GM21528 (cell line): ENCODE measurements around the gene GOLT1A.
"Not testable (repeated sequence)": the region's sequence is repeated elsewhere in the genome, so short reads cannot be mapped to it uniquely, and the experiment has no call there.

Source experiments
- ATAC-seq: cut with Tn5 transposase; IDR thresholded peaks from one replicate; pipeline ENCODE4 v1.9.1; 2021; ENCODE audit warnings: mild to moderate bottlenecking, moderate library complexity; ENCODE audit not compliant: unreplicated experiment, low FRiP score

The GOLT1A gene

GRCh38 chr1:204249736-204250427 is 36.1 kb upstream of the GOLT1A start:
- ATAC-seq, result no peak

DNA sequence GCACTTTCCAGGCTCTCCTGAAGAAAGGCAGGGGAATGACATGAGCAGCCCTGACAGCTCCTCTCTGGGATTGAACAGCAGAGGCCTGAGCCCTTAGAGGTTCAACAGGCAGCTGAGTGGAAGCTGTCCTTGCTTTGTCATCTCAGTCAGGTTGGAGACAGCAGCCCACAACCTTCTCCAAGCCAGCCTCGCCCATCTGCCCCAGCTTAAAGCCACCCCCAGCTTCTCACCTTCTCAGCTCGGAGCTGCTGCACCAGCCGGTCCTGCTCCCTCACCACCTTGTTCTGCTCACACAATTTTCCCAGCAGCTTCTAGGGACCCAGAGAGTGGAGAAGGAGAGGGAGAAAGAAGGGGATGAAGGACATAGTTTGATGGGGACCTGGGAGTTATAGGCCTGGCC is 35.2 kb upstream of the GOLT1A start:
- ATAC-seq, result no peak

DNA sequence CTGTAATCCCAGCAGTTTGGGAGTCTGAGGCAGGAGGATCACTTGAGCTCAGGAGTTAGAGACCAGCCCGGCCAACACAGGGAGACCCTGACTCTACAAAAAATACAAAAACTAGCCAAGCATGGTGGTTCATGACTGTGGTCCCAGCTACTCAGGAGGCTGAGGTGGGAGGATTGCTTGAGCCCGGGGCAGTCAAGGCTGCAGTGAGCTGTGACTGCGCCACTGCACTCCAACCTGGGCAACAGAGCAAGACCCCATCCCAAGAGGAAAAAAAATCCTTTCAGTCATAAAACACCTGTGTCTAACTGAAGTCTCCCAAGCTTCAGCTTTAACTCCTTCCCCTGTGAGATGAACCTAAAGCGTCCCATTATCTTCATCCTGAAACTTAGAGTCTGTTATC is 33.1 kb upstream of the GOLT1A start:
- ATAC-seq, result no peak

GRCh38 chr1:204242920-204243319 is 29.1 kb upstream of the GOLT1A start:
- ATAC-seq, result no peak

- no peak for ATAC-seq
Observed at GRCh38 chr1:204241914-204242313, 28.1 kb upstream of the GOLT1A start.

DNA sequence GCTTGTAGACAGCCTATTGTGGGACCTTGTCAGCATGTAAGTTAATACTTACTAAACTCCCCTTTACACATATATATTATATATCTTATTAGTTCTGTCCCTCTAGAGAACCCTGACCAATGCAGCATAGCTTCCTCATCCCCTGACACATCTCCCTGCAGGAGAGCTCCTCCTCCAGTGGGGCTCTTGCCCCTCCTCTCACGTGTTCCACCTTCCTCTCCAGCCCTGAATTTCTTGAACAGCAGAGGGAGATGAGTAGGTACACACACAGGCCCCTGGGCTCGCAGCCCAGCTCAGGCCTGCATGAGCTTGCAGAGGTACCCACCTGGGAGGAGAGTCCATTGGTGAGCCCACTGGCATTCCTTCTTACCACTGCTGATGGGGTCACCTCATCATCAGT is 27.3 kb upstream of the GOLT1A start:
- no peak for ATAC-seq

GRCh38 chr1:204240233-204240632 is 26.4 kb upstream of the GOLT1A start:
- no peak for ATAC-seq

- ATAC-seq, result not testable (repeated sequence)
Observed at GRCh38 chr1:204239401-204239800, 25.6 kb upstream of the GOLT1A start.

- ATAC-seq, result not testable (repeated sequence)
Observed at GRCh38 chr1:204238520-204238919, 24.7 kb upstream of the GOLT1A start.

- ATAC-seq, result not testable (repeated sequence)
Observed at GRCh38 chr1:204237515-204237914, 23.7 kb upstream of the GOLT1A start.

GRCh38 chr1:204232526-204232925 is 18.7 kb upstream of the GOLT1A start:
- no peak for ATAC-seq

- ATAC-seq, result no peak
Observed at GRCh38 chr1:204230211-204230610, 16.4 kb upstream of the GOLT1A start.

- no peak for ATAC-seq
Observed at GRCh38 chr1:204228896-204229295, 15.1 kb upstream of the GOLT1A start.

- no peak for ATAC-seq
Observed at GRCh38 chr1:204227996-204228785, 14.4 kb upstream of the GOLT1A start.

GRCh38 chr1:204227351-204227750 is 13.6 kb upstream of the GOLT1A start:
- ATAC-seq, result no peak

GRCh38 chr1:204225841-204226735 is 12.3 kb upstream of the GOLT1A start:
- ATAC-seq, result no peak

DNA sequence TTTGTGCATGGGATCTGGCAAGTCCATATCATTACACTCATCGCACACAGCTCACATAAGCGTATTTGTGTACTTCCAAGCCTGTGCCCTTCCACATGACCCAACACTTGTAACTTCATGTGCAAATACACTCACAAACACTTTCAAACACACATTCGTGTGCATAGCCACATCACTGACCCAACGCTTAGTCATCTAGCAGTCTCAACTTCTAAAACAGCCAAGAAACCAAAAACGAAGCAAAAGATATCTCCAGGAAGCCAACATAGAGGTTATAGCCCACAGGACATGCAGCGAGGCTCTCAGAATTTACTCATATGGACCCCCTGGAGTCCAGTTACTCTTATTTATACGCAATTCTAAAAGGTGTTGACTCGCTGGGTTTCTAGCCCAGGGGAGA is 10.9 kb upstream of the GOLT1A start:
- no peak for ATAC-seq

- ATAC-seq, result no peak
Observed at GRCh38 chr1:204223129-204223860, 9.5 kb upstream of the GOLT1A start.

GRCh38 chr1:204222764-204223055 is 8.9 kb upstream of the GOLT1A start:
- no peak for ATAC-seq

- ATAC-seq, result no peak
Observed at GRCh38 chr1:204222006-204222763, 8.4 kb upstream of the GOLT1A start.
